ENCODE measurements around the gene PRPF39. TPM values are rescaled to one million over a fixed set of nuclear protein-coding genes. Genes with fewer than 3 reads are reported as not detected.

Gene PRPF39
- polyA plus RNA-seq, 1 donor from 2014 or later: 138 TPM

GRCh38 chr14:45118594-45118993, 34.7 kb downstream of the PRPF39 start (continued):
- TF ChIP-seq REST (IDR thresholded peaks at IDR 0.05; ENCODE audit: borderline replicate concordance): no peak

GRCh38 chr14:45120096-45120495, 36.2 kb downstream of the PRPF39 start:
- TF ChIP-seq MXI1 (conservative IDR thresholded peaks at IDR 0.05; ENCODE audit: poor library complexity, severe bottlenecking): no peak
- no peak for TF ChIP-seq POLR2AphosphoS5 (IDR thresholded peaks at IDR 0.05)
- no peak for TF ChIP-seq TAF1 (IDR thresholded peaks at IDR 0.05; ENCODE audit: low read depth)
- TF ChIP-seq EZH2 (IDR thresholded peaks at IDR 0.05; ENCODE audit: borderline replicate concordance, insufficient read depth, low read length, poor library complexity, severe bottlenecking): no peak
- TF ChIP-seq SMC3 (conservative IDR thresholded peaks at IDR 0.05; ENCODE audit: poor library complexity): no peak
- no peak for TF ChIP-seq EP300 (conservative IDR thresholded peaks at IDR 0.05; ENCODE audit: poor library complexity, severe bottlenecking)
- no peak for TF ChIP-seq CTCF (IDR thresholded peaks at IDR 0.05; ENCODE audit: poor library complexity, severe bottlenecking)
- TF ChIP-seq RAD21 (conservative IDR thresholded peaks at IDR 0.05): no peak
- no peak for TF ChIP-seq REST (IDR thresholded peaks at IDR 0.05; ENCODE audit: borderline replicate concordance)

More at GRCh38 chr14:45120096-45120495, 36.2 kb downstream of the PRPF39 start:
- Histone ChIP-seq H2AFZ (ENCODE audit: low read depth, low read length) (no peak overlapping the region), H3K79me2 (replicated peaks; ENCODE audit: insufficient read depth, low read length) (no peaks in the 10 kb centered on the region), H3K9me2 (ENCODE audit: insufficient read depth, low read length) (no peaks in the 10 kb centered on the region), H3K9me3 (ENCODE audit: low read length) (no peaks in the 10 kb centered on the region), H3K4me3 (ENCODE audit: low read length) (no peak overlapping the region), H3K27me3 (ENCODE audit: insufficient read depth, low read depth, low read length) (no peaks in the 10 kb centered on the region), H3K36me3 (ENCODE audit: insufficient read depth, low read length) (no peaks in the 10 kb centered on the region), H3F3A (ENCODE audit: insufficient read depth, low read length, poor library complexity, severe bottlenecking) (no peaks in the 10 kb centered on the region), H3K27ac (ENCODE audit: low read length) (no peak overlapping the region), H3K4me2 (ENCODE audit: low read length) (no peak overlapping the region), H3K9ac (ENCODE audit: low read length) (no peak overlapping the region), H4K20me1 (ENCODE audit: insufficient read depth) (no peaks in the 10 kb centered on the region)

Measured in neural cell (in vitro differentiated cells).